ENCODE measurements around the gene DNAH8. TPM values are rescaled to one million over a fixed set of nuclear protein-coding genes. Genes with fewer than 3 reads are reported as not detected.

Gene DNAH8, protein sequence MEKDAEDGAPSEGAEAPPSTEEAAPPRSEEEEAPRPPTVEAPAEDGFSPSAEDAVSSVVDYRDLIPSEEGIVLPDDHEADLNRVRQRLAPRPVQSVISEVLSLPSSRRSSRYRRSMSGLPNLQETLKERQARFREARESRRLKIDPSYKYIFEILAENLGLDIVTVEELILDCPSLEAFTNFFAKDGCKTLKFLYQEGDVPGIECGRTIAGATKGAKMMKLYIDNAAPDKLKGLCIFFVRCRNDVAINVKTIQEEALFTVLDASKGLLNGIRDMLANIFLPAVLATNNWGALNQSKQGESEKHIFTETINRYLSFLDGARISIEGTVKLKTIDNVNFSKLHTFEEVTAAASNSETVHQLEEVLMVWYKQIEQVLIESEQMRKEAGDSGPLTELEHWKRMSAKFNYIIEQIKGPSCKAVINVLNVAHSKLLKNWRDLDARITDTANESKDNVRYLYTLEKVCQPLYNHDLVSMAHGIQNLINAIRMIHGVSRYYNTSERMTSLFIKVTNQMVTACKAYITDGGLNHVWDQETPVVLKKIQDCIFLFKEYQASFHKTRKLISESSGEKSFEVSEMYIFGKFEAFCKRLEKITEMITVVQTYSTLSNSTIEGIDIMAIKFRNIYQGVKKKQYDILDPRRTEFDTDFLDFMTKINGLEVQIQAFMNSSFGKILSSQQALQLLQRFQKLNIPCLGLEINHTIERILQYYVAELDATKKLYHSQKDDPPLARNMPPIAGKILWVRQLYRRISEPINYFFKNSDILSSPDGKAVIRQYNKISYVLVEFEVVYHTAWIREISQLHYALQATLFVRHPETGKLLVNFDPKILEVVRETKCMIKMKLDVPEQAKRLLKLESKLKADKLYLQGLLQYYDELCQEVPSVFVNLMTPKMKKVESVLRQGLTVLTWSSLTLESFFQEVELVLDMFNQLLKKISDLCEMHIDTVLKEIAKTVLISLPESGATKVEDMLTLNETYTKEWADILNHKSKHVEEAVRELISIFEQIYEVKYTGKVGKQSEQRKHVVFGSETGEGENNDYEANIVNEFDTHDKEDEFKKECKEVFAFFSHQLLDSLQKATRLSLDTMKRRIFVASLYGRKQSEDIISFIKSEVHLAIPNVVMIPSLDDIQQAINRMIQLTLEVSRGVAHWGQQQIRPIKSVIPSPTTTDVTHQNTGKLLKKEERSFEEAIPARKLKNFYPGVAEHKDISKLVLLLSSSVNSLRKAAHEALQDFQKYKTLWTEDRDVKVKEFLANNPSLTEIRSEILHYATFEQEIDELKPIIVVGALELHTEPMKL (N-terminal part only)
- not detected in 2 replicates for total RNA-seq (2014; rRNA removed; shearing (Covaris generic))

DNA sequence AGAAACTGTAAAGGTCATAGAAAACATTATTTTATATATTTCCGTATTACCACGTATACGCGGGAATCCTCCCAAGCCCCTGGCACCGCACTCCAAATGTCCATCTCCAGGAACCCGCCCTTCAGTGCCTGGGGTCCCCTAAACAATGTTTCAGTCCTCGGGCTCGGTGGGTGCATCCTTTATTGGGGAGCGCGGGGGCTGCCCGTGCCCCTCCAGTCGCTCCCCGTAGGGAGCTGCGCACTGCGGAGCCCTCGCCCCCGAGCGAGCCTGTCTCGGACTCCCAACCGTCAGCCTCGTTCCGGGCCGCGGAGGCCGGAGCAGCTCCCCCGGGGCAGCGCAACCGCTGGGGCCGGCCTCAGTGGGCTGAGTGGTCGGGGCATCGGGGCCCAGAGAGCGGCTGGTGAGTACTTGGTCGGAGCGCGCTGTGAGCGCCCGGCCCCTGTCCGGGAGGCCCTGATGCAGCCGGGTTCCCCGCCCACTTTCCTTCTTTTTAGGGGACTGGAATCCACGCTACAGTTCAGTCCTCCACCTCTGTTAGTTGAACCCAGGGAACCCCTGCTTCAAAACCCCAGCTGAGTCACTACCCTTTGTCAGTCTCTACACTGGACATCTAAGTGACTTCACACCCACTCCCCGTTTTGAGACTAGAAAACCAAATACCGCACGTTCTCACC lies at the start of gene DNAH8:
TSS of gene DNAH8 (plus strand) at position 296 of the 674 bp plus-strand sequence. CDS start 7,499 bp downstream, outside the sequence.
- no peak for DNase-seq (ENCODE audit: low spot score)

DNA sequence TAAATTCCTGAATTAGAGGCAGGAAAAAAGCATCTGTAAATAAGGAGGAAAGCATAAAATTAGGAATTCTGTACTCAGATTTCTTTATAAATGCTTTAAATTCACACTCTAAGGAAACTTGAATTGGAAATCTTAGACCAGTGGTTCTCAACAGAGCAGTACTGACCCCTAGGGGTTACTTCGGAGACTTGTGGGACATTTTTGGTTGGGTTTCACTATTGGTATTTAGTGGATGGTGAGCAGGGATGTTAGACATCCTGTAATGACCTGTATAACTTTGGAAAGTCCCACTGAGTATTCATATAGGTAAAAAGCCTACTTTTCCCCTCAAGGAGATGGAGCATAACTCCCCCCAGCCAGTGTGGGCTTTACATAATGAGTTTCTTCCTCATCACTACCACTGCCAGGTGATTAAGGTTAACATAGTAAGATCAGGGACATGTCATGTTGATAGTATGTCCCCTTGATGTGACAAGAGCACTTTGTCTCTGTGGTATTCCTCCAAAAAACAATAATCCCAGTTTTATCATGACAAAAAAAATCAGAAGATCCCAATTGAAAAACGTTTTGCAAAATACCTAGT lies 43.1 kb upstream of the DNAH8 start:
- peak; percentile 49 for DNase-seq (ENCODE audit: low spot score)

DNA sequence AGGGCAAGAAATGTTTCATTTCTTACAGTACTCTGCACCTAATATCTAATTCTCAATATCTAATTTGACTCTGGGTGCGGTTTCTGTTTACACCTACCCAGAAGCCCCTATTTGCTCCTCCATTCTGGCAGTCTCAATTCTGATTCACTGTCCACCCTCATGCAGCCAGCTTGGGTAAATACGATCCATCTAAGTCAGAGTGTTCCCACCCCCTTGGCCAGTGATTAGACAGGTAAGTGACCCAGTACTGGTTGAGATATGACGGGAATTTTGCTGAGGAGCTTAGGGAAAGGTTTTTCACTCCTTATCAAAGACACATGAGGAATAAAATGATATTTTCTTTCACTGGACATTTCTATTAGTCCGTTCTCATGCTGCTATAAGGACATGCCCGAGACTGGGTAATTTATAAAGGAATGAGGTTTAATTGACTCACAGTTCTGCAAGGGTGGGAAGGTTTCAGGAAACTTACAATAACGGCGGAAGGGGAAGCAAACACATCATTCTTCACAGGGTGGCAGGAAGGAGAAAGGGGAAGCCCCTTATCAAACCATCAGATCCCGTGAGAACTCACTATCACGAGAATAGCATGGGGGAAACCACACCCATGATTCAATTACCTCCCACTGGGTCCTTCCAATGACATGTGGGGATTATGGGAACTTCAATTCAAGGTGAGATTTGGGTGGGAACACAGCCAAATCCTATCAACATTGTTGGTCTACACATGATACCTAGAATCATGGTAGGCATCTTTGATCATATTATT lies 41.5 kb upstream of the DNAH8 start:
- peak; percentile 16 for DNase-seq (ENCODE audit: low spot score)

DNA sequence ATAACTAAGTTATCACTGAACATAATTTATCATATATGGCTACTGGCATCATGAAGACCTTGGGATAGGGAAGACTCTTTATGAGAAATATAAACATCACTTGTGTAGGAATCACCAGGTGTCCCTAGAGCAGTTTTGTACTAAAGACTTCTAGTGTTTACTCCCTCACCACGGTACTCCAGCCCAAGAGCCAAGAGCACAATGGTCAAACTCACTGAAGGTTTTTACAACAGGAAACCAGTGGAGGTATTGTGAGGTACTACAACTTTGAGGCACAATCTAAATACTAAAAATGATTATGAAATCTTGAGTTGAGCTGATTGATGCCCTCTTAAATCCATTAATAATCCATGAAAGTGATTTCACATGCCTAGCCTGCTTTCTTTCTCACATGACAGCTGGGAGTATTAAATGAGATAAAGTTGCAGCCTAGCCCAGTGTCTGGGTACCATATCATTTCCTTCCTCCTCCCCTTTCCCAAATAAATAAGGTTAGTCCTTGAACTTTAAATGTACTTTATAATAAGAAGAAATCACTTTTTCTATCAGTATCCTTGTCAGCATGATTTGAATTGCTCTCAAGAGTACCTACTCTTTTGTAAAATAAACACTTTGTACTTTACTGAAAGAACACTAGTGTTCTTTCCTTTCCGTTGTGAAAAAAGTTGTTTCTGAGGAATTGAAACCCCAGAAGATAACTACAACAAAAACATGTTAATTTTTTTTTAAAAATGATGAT lies 38.7 kb upstream of the DNAH8 start:
- no peak for DNase-seq (ENCODE audit: low spot score)

DNA sequence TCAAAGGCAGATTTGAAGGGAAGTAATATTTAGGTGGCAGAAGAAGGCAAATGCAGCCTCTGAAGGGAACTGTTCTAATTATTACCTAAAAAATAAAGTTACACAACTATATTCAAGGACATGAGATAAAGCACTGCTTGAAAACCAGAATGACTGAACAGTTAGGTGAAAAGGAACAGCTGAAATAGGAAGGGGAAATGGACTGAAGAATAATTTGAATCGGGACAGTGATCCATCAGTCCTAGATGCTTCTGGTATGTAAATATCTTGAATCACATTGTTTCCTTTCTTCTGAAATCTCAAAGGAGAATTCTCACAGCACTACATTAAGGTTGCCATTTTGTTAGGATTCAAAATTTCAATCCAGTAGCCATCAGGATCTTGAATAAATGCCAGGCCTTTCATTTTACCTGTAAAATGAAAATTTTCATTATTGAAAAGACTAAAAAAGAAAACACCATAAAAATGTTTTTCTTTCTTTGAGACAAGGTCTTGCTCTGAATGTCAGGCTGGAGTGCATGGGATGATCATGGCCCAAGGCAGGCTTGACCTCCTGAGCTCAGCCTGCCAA lies 38.1 kb upstream of the DNAH8 start:
- DNase-seq (ENCODE audit: low spot score): no peak

DNA sequence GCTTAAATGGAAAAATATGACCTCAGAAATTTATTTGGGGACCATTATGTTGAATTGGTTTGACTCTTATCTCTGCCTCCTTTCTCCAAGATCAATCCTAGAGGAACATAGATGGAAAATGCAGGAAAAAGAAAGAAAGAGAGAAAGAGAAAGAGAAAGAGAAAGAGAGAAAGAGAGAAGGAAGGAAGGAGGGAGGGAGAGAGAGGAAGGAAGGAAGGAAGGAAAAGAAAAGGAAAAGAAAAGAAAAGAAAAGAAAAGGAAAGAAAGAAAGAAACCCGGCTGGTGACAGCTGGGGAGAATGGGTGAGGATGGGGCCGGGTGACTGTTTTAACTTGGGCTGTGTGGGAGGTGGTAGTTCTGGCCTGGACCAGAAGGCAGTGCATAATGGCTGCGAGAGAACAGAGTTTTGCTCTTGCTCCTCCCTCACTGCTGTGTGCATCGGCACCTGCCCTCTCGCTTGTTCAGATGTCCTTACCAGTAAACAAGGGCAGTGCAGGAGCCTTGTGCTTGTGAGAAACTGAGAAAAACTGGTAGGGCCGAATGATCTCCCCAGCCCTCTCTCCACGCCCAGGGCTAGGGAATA lies 36.8 kb upstream of the DNAH8 start:
- DNase-seq (ENCODE audit: low spot score): no peak

DNA sequence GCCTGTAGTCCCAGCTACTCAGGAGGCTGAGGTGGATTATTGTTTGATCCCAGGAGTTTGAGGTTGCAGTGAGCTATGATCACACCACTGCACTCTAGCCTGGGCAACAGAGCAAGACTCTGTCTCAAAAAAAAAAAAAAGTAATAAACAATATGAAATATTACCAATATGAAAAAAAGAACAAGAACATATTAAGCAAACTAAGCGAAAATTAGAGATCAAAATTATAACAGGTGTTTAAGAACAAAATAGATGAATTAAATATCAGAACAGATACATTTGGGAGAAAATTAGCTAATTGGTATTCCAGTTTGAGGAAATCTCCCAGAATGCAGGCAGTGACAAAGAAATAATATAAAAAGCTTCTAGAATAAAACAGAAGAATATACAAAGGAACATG lies 35.4 kb upstream of the DNAH8 start:
- DNase-seq (ENCODE audit: low spot score): no peak

DNA sequence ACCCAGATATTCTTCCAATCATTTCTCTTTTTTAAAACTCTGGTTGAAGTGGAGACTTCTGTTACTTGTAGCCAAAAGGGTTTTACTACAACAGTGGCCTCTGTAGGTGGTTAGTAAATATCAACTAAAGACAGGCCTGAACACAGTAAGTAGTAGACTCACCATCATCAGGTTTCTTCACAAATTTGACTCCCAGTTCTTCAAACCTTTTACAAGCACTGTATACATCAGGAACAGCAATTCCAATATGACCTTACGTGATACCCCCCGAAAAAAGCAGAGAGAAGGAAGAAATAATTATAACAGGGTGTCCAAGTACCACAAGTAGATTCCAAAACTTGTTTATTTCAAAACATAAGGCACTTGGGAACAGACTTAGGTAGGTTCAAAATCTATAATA lies 33.3 kb upstream of the DNAH8 start:
- no peak for DNase-seq (ENCODE audit: low spot score)

DNA sequence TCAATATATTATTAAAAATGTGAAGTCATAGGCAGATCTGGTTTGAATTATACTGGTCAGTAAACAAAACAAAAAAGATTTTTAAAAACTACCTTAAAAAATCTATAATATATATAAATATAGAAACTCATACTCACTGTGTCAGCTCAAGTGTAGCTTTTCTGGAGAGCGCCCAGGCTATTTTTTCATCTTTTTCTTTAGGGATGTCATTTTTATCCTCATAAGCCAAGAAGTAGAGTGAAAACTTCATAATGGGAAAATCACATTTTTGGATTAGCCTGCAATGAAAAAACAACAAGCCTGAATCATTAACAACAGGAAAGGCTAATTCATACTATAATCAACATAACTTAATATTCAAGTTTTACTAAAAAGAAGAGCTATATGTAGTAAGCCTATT lies 30.9 kb upstream of the DNAH8 start:
- DNase-seq (ENCODE audit: low spot score): no peak

DNA sequence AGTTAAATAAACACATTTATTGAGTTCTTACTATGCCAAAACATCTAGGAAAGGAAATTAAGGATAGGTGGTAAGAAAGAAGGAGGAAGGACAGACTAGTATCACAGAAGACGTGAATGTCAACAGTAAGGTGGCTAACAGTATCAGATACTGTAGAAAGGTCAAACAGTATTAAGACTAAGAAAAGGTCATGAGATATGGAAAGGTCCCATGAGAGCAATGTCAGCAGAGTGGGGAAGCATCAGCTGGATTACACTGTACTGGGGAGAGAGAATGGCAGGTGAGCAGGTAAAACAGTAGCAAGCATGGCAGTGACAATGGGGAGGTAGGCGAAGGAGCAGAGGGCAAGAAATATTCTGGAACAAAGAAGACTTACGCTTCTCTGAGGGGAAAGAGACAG lies 30.2 kb upstream of the DNAH8 start:
- DNase-seq (ENCODE audit: low spot score): no peak

DNA sequence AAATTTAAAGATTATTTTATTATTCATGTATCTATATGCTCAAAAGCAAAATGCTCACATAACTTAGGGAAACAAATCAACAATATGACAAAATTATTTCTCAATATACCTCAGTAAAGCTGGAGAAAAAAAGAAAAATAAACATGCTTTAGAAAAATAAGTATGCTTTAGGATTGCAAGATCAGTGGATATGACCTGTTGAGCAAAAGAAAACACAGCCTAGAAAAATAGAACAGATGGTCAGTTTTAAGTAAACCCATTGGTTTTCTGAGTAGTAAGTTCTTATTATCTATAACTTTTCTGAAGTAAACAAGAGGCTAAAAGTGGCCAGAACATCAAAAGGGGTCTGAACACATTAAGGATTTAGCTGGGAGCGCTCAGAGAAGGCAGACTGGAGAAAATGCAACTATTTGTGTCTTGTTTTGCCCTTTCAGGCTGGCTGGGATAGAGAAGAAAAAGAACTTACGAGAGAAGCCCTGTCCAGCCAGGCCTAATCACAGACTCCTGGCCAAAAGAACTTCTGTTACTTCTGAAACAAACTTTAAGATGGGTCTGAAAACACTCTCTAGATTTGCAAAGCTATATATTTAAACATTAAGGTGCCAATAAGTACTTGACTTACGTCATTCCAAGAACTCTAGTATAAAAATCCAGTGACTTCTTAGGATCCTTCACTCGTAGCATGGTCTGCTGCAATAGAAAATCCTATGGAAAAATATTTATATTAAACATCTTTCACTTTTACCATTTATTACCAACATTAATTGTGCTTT lies 28.7 kb upstream of the DNAH8 start:
- DNase-seq (ENCODE audit: low spot score): no peak

DNA sequence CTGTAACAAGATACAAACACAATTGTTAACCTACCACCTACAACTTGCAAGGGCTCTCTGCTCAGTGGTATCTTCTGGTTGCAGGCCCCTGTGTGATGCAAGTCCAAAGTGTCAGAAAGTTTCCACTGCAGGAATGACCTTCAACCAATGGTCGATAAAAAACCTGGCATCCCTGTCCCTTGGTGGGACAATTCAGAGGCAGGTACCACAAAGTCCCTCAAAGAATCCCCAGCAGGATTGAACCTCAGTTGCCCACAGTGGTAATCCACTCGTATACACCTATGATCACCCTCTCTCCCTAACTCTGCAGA lies 28.1 kb upstream of the DNAH8 start:
- DNase-seq (ENCODE audit: low spot score): no peak

DNA sequence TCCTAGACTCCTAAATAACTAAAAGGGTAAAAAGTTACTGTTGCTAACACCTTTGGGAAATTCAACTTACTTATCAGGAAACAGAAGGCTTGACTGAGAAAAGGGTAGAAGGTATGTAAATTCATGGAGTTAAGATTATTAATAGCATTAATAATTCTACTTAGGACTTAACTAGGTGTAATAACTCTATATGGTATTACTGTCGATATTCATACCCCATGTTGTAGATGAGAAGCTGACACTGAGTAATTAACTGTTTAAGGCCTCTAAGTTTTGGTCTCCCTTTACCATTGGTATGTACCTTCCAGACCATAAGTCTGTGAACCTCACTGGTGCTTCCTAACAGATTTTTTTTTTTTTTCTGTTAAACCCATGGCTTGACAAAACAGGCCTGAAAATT lies 27.6 kb upstream of the DNAH8 start:
- no peak for DNase-seq (ENCODE audit: low spot score)

DNA sequence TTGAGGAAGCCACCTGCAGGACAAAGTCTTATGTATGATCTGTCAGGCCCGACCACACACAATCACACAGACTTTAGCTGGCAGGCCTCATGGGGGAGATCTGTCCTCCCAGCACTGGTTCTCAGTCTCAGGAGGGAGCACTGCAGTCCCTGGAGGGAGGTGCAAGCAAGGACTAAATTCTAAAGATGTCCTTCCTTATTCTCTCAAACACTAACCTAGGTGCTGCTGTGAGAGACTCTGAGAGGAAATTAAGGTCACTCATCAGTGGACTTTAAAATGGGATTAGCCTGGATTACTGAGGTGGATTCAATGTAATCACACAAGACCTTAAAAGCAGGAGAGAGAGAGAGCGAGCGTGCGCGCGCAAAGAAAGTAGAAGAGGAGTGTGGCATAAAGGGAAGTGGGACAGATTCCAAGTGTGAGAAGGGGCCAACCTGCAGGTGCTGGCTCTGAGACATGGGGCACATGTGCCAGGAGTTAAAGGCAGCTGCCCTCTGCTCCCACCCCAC lies 26.5 kb upstream of the DNAH8 start:
- no peak for DNase-seq (ENCODE audit: low spot score)

DNA sequence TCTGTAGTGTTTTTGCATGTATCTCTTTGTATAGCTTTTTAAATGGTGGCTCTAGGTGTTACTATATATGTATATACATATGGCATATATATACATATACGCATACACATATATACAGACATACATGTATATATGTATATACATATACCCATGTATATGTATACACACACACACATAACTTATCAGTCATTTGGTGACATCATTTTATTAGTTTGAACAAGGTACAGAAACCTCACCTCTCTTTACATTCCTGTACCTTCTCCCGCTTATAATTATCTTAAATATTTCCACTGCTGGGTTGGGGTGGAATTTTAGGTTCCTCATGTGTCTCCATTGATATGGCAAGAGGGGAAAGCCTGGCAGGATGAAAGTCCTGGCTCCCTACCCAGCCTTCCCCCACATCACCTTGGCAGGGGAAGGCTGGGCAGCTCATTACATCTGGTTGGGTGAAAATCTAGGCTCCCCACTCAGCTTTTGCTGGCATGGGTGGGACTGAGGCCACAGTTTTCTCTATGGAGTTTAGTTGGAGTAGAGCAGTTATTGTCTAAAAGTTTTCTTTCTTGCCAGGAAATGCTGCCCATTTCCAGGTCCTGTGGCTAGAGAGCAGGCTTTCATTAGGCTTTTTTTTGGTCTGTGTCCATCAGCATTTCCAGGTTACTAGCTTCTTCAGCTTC lies 19.7 kb upstream of the DNAH8 start:
- DNase-seq (ENCODE audit: low spot score): no peak

DNA sequence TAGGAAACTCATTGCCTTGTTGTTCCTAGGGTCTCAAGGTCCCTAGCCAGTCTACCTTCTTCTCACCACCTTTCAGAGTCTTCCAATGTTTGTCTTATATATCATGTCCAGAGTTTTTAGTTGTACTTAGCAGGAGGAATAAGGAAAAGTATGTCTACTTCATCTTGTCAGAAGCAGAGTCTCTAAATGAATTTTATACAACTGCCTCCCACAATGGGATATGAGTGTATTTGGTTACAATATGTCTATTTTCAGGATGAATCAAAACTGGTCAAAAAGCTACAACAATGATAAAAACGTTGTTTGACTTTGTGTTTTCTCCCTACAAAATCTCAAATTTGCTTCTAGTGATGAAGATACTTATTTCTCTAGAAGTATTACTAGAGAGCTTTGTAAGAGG lies 19.2 kb upstream of the DNAH8 start:
- DNase-seq (ENCODE audit: low spot score): no peak

DNA sequence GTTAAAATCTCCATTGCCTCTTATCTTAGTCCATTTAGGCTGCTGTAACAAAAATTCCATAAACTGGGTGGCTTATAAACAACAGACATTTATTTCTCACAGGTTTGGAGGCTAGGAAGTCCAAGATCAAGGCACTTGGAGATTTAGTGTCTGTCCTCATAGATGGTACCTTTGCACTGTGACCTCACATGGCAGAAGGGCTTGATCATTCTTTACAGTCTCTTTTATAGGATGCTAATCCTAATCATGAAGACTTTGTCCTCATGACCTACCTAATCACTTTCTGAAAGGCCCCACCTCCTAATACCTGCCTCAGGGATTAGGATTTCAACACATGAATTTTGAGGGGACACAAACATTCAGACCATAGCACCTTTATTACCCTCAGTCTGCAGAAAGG lies 18.8 kb upstream of the DNAH8 start:
- no peak for DNase-seq (ENCODE audit: low spot score)
